GM10266 (cell line): Measurements from ENCODE around the gene MAJIN.

ENCODE experiments used
- DNase-seq: peaks from one replicate; pipeline ENCODE4 v3.0.0; 2012; ENCODE audit errors: extremely low spot score
- CTCF ChIP-seq: IDR thresholded peaks from 2 replicates; pipeline ENCODE4 v1.5.1; 2012; ENCODE audit warnings: mild to moderate bottlenecking, low read depth; ENCODE audit not compliant: control insufficient read depth, insufficient read depth; ENCODE audit errors: missing control alignments

The MAJIN gene

DNA sequence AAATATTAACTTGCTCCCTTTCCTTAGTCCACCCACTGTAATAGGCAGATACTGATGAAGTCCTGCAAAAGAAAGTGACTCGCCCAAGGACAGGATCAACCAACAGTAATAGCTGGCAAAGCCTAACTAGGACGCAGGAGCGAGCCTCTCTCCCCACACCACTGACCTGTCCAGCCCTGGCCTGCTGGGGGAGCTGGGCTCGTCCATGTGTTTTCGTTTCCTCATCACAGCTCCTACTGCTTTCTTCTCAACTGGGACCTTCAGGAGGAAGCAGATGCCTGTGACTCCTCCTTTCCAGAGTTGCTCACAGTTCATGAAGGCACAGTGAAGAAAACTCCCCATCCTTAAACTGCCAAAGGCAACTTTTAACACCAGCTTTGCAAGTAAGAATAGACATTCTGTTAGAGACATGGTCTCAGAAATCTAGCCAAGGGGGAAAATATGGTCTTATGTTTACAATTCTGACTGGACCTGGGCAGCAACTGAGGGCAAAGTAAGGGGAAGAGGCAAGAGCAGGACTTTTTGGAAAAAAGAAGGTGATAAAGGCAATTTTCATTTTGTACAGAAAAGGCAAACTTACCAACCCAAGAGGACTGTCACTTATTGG, 24.6 kb downstream of the MAJIN start:
- no peak for TF ChIP-seq CTCF
- no peak for DNase-seq

GRCh38 chr11:64936539-64936938, 35.4 kb downstream of the MAJIN start:
- no peak for DNase-seq

DNA sequence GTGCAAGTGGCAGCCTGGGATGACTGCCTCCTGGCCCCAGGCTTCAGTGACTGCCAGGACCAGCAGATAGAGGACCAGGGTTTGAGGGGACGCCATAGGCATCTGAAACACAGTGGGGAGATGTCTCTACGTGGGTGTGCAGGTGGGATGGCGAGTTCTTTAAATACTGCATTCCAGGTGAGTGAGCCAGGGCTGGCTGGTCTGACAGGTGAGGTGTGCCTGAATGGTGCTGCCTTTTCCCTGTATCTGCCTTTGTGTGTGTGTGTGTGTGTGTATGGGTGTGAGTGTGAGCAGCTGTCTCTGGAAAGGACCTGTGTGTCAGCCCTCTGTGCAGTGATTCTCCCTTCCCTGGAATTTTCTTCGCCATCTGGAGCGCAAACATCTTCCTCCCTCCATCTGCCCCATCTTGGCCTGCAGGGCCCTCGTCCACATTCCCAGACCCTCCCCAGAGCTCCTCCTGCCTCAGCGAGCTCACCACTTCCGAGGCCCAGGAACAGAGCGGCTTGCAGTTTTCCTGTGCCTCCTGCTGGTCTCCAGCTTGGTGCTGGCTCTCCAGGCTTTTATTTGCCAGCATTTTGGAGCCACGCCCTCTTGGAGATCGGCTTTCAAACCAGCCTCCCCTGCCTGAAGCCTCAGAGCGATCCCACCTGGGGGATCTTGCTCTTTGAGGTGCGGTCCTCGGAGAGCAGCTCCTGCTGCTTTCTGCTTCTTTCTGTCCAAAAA, 36.4 kb downstream of the MAJIN start, which contains the start of gene GPHA2:
Gene GPHA2 (minus strand): TSS at position 535 of the 723 bp plus-strand sequence. CDS start 433 bp downstream, at position 102.
- no peak for DNase-seq
- no peak for TF ChIP-seq CTCF

More at GRCh38 chr11:64936539-64936938, 35.4 kb downstream of the MAJIN start:
- no peak for TF ChIP-seq CTCF

GRCh38 chr11:64934682-64935358, 37.1 kb downstream of the MAJIN start:
- TF ChIP-seq CTCF = no peak
- no peak for DNase-seq

DNA sequence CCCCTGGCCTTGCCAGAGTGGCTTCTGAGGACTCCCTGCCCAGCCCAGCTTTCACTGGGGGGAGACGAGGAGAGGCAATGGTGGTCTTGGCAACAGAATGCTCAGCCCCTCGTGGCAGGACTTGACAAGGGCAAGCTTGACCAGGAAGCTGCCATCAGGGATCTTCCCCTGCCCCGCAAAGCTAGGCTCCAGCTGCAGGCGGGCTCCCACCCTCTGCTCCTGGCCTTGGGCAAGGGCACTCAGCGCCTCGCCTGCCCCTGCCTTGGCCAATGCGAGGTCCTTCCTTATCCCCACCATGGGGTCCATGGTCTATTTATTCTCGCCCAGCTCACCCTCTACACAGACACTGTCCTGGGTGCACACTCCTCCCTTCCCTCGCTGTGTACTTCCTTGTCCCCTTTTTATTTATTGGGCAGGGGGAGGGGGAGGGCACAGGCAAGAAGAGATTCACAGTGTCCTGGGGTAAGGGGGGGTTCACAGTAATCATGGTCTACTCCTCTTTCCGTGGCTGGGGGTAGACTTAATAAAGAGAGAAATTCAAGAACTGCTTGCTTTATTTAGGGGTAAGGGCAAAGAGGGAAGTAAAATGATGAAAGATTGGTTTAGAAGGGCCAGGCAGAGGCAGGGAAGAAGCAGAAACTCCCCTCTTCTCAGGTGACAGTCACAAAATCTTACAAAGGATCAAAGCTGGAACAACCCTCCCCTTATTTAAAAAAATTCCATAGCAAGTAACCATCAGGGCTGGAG, 37.8 kb downstream of the MAJIN start:
- no peak for TF ChIP-seq CTCF
- DNase-seq = no peak

- no peak for DNase-seq
- no peak for TF ChIP-seq CTCF
Measured at GRCh38 chr11:64933213-64933934, 38.5 kb downstream of the MAJIN start.
